ENCODE results near the gene PYDC1.
"Not testable (repeated sequence)": the region's sequence is repeated elsewhere in the genome, so short reads cannot be mapped to it uniquely, and the experiment has no call there.

PYDC1 gene

GRCh38 chr16:31216422-31217135 is at the start of gene PYDC1:
Gene PYDC1 (minus strand): TSS chr16:31217135. CDS start chr16:31217028, 107 bp downstream.
- no peak for DNase-seq

DNA sequence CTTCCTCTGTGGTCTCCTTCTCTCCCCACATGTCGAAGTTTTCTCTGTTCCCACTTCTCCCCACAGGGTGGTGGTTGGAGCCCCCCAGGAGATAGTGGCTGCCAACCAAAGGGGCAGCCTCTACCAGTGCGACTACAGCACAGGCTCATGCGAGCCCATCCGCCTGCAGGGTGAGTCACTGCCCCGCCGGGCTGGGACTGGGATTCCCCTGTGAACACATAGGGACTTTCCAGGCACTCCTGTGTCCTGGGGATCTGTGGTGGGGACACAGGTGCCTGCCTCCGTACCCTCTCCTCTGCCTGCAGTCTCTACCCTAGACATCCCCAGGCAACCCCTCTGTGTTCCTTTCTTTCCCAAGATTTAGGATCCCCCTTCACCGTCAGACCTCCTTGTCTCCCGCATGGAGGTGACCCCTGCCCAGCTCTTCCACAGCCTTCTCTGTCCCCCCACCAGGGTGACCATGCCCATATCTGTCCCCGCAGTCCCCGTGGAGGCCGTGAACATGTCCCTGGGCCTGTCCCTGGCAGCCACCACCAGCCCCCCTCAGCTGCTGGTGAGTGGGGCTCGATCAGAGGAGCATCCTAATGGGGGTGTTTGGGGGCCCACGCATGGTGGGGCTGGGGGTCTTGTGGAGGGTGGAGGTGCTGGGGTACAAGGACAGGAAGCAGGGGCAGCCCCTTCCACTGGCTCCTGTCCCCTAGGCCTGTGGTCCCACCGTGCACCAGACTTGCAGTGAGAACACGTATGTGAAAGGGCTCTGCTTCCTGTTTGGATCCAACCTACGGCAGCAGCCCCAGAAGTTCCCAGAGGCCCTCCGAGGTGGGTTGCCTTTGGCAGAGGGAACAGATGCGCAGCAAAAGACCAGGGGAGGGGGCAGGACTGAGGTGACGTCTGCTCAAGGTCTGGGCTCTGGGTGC is 48.7 kb upstream of the PYDC1 start:
- DNase-seq = peak; percentile 68

GRCh38 chr16:31262084-31262483 is 45.1 kb upstream of the PYDC1 start:
- DNase-seq = no peak

DNA sequence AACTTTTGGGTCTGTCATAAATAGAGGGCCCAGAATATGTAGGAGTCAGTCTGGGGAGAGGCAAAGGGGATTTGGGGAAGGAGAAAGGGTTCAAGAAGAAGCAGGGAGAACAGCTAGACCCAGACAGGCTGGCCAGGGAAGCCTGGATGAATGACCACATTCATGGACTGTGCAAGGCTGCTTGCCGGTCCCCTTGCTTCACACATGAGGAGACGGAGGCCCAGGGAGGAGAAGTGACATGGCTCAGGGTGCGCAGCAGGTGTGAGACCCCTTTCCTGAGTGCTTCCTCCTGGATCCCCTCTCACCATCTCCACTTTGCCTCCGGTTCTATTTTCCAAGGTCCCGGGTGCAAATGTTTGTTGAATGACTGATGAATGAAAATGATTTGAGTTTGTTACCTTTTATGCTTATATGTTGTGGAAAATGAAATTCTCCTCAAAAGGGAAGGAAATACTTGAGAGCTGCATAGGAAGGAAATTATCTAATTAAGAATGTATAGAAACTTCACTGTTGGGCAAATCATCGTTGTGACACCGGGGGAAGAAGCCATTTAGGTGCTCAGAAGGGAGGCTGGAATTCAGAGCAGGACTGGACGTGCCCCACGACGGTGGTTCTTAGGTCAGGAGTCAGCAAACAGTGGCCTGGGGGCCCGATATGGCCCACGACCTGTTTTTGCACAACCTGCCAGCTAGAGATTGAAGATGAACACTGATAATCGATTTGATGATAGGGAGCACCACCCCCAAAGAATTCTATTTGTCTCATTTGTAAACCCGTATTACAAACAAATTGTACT is 43.4 kb upstream of the PYDC1 start:
- DNase-seq = no peak

GRCh38 chr16:31258366-31258765 is 41.4 kb upstream of the PYDC1 start:
- no peak for DNase-seq

DNA sequence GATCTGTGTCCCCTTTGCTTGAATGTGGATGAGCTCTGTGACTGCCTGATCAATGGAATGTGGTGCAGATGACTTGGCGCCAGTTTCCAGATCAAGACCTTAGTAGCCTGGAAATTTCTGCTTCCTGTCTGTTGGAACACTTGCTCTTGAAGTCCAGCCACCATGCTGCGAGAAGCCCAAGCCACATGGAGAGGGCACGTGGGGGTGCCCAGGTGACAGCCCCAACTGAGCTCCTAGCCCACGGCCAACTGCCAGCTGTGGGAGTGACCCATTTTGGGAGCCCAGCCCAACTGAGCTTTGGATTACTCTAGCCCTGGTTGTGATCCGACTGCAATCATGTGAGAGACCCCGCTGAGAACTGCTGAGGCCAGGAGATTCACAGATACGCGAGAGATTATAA is 39.5 kb upstream of the PYDC1 start:
- no peak for DNase-seq

- no peak for DNase-seq
These were observed 36.7 kb upstream of the PYDC1 start for GRCh38 chr16:31253642-31254045.

- DNase-seq = no peak
These were observed 34.5 kb upstream of the PYDC1 start for GRCh38 chr16:31251435-31251834.

GRCh38 chr16:31250782-31251384 is 33.9 kb upstream of the PYDC1 start:
- no peak for DNase-seq

DNA sequence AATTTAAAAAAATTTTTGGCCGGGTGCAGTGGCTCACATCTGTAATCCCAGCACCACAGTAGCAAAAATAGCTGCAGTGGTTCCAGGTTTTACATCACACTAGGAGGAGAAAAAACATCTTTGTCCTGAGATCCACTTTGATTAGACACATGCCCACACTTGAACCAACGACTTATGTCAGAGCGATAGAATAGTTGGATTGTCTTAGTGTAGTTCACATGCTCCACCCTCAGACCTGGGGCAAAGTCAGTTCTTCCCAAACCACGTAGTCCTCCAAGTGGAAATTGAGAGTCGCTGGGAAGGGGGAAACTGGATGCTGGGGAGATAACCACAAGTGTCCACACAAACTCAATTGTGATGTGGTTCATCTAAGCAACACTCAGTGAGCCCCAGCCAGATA is 31.4 kb upstream of the PYDC1 start:
- no peak for DNase-seq

GRCh38 chr16:31246296-31246695 is 29.4 kb upstream of the PYDC1 start:
- no peak for DNase-seq

DNA sequence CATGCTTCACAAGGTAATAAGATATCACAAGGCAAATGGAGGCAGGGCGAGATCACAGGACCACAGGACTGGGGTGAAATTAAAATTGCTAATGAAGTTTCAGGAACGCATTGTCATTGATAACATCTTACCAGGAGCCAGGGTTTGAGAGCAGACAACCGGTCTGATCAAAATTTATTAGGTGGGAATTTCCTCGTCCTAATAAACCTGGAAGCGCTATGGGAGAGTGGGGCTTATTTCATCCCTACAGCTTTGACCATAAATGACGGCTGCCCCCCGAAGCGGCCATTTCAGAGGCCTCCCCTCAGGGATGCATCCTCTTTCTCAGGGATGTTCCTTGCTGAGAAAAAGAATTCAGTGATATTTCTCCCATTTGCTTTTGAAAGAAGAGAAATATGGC is 28.7 kb upstream of the PYDC1 start:
- not testable (repeated sequence) for DNase-seq

DNA sequence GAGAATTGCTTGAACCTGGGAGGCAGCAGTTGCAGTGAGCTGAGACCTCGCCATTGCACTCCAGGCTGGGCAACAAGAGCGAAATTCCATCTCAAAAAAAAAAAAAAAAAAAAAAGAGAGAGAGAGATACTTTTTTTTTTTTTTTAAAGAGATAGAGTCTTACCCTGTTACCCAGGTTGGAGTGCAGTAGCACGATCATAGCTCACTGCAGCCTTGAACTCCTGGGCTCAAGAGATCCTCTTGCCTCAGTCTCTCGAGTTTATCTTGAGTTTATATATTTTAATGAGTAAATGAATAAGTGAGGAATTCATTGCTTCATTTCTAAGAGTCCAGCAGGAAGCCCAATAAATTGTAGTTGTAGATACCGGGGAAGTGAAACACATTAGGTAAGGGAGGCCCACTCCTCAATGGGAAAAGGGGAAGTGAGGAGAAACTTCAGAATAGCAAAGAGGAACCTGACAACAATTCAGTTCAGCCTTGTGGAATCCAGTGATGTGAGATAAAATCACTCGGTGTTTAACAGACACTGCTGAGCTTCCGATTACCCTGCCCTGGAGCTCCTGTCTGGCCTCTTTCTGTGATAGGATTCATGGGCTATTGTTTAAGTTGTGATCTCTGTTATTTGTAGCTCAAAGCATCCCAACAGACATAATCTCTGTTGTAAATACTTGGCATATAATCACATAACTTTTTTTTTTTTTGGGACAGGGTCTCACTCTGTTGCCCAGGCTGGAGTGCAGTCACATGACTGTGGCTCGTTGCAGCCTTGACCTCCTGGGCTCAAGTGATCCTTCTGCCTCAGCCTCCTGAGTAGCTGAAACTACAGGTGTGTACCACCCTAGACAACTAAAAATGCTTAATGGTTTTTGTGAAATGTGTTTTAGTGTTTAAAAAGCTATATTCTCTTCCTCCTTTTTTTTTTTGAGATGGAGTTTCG is 27.1 kb upstream of the PYDC1 start:
- no peak for DNase-seq

DNA sequence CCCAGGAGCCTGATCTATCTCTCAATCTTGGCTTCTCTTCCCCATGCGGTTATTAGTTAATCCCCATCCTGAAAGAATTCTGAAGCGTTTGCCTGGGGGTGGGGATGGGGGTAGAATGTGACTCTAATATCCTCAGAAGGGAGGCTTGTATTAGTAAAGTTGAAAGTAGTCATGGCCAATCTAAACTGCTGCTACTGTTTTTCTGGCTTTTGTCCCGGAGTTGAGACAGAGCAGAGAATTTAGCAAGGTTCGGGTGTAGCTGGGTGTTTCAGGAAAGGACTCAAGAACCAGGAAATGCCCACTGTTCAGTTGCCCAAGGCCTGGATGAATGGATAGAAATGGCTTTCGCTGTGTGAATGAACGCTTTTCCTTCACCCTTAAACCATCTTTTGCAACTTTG is 25.3 kb upstream of the PYDC1 start:
- DNase-seq = no peak

- DNase-seq = no peak
These were observed 21.1 kb upstream of the PYDC1 start for GRCh38 chr16:31238041-31238440.

DNA sequence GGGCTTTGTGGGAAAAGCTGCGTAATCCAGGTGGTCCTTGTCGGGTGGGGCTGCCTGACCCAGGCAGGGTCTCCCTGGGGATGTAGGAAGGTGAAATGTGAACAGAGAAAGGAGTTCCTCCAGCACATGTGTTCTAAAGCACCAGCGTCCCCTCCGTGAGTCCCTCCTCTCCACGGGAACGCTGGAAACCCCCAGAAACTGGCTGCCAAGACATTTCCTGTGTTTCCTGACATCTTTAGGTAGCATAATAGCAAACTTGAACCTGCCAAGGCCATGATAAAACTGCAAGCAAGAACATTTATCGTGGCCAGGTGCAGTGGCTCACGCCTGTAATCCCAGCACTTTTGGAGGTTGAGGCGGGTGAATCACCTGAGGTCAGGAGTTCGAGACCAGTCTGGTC is 12.6 kb upstream of the PYDC1 start:
- DNase-seq = no peak

DNA sequence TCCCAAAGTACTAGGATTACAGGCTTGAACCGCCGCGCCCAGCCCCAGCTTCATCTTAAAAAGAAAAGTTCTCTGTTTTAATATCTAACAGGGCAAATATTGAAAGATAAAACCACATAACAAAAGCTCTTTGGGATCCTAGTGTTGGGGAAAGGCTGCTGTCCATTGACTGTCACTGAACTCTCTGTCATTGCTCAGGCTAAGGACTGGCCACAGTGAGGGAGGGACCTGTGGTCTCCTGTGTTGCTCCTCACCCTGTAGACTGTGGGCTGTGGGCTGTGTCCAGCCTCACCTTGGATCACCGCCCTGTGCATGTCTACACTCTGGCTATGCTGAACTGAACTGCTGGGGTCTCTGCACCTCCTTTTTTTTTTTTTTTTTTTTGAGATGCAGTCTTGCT is 11.3 kb upstream of the PYDC1 start:
- DNase-seq = no peak

DNA sequence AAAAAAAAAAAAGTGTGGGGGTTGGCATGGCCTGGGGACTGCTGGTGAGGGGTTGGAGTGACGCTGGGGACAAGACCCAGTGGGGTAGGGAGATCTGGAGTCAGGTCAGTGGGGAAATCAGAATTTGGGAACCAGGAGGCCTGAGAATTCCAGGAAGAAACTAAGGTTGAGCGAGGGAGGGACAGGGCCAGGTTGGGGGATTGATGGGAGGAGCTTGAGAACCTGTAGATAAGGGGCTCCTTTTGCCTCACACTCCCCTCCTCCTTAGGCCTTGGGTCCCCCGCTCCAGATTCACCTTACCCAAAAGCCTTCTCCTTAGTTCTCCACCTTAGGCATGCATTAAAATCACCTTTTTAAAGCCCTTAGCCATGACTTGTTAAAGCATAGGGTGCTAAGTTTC is 8.3 kb upstream of the PYDC1 start:
- no peak for DNase-seq

GRCh38 chr16:31224092-31224955 is 7.4 kb upstream of the PYDC1 start:
- DNase-seq = no peak

- DNase-seq = no peak
These were observed 6.1 kb upstream of the PYDC1 start for GRCh38 chr16:31223044-31223443.
